Measurements from ENCODE around the gene PRSS57.

The PRSS57 gene

DNA sequence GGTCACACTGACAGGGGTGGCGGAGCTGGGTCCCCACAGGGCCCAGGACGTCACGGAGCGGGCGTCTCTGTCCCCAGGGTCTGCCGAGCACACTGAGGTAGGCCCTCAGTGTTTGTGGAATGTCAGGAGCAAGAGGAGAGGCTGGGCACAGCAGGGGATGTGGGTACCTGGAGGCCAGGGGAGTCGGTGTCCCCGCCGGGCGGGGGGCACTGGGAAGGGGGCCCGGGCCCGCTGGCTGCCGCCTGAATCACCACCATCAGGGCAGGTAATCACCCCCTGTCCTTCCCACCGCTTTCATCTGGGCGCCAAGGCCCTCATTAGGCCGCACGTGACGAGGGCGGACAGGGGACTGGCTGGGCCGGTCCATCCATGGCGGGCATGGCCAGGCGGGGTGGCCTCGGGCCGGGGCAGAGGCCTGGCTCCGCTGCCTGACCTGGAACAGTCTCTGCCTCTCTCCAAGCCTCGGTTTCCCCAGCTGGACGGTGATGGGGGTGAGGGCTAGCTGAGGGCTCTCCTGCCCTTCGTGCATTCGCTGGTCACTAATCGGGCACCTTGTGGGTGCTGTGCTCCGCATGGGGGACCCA is 54.6 kb downstream of the PRSS57 start:
- TF ChIP-seq POLR2A (IDR thresholded peaks at IDR 0.05; ENCODE audit: low read depth, low read length): no peak
- no peak for FAIRE-seq

DNA sequence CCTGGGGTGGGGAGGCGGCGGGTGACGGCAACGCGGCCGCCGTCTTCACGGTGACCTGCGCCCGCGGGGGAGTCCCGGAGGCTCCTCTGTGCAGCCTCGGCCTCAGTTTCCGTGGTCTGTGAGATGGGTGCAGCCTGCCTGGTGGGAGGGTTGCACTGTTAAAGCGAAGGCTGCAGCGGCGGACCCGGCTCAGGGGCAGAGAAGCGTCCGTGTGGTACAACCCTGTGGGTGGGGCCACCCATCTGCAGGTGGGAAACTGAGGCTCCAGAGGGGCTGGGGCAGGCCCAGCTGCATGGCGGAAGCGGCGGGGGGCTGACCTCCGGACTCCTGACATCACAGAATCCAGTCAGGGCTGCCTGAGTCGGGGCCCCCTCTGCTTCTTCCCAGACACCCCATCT is 55.1 kb downstream of the PRSS57 start:
- FAIRE-seq (no peak), DNase-seq (ENCODE audit: insufficient read length, low spot score) (no peak)
- TF ChIP-seq POLR2A (IDR thresholded peaks at IDR 0.05; ENCODE audit: low read depth, low read length): no peak

More for the DNA sequence above, 54.6 kb downstream of the PRSS57 start:
- no peak for DNase-seq (ENCODE audit: insufficient read length, low spot score)

DNA sequence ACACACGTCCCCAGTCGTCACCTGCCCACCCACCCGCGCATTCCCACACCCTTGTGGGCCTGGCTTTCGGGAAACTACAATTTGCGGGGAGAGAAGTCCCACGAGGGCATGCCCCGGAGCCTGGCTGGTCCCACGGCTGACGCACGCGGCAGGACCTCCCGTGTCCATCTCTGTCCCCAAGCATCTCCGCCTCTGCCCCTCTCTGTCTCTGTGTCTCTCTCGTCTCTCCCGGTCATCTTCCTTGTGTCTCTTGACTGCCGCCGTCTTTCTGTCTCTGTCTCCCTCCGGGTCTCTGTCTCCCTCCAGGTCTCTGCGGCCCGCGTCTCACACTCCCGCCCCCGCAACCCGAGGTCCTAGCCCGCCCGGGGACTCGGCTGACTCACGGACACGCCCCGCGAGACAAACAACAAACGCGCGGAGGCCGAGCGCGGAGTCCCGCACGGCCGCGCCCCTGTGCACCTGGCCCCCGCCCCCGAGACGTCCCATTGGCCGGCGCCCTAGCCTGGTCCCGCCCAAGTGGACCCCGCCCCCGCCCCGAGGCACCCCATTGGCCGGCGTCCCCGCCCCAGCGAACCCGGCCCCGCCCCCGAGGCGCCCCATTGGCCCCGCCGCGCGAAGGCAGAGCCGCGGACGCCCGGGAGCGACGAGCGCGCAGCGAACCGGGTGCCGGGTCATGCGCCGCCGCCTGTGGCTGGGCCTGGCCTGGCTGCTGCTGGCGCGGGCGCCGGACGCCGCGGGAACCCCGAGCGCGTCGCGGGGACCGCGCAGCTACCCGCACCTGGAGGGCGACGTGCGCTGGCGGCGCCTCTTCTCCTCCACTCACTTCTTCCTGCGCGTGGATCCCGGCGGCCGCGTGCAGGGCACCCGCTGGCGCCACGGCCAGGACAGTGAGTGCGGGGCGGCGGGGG is 55.7 kb downstream of the PRSS57 start, which contains the start of gene FGF22:
FGF22 (plus strand) TSS at position 627 of the 908 bp plus-strand sequence; CDS start at position 674, 47 bp downstream.
- no peak for TF ChIP-seq POLR2A (IDR thresholded peaks at IDR 0.05; ENCODE audit: low read depth, low read length)
- no peak for FAIRE-seq
- peak; percentile 96 for DNase-seq (ENCODE audit: insufficient read length, low spot score)

DNA sequence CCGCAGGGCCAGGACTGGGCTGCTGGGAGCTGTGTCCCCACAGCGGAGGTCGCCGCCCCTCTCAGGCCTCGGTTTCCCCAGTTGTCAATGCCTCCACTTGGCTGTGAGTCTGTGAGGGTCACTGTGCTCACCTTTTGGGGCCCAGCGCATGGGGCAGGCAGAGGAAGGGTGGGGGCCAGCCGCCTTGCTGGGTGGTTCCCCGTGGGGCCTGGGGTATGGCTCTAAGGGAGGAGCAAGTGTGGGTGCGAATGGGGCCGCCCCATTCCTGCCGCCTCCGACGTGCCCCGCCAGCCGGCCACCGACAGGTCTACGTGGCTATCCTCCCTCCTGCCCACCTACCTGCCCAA is 56.4 kb downstream of the PRSS57 start:
- DNase-seq (ENCODE audit: insufficient read length, low spot score) (no peak), FAIRE-seq (no peak)
- TF ChIP-seq POLR2A (IDR thresholded peaks at IDR 0.05; ENCODE audit: low read depth, low read length): no peak

Measured in H54 (cell line).